ENCODE measurements around the gene PRKCSH. TPM values are rescaled to one million over a fixed set of nuclear protein-coding genes. Genes with fewer than 3 reads are reported as not detected.
A peak's percentile ranks its signal among the peaks of the same experiment; 100 is the strongest.
"Not testable (repeated sequence)": the region's sequence is repeated elsewhere in the genome, so short reads cannot be mapped to it uniquely, and the experiment has no call there.

Gene PRKCSH
- total RNA-seq, 4 donors from 2014 or later, result 161 to 239 (median 194) TPM

DNA sequence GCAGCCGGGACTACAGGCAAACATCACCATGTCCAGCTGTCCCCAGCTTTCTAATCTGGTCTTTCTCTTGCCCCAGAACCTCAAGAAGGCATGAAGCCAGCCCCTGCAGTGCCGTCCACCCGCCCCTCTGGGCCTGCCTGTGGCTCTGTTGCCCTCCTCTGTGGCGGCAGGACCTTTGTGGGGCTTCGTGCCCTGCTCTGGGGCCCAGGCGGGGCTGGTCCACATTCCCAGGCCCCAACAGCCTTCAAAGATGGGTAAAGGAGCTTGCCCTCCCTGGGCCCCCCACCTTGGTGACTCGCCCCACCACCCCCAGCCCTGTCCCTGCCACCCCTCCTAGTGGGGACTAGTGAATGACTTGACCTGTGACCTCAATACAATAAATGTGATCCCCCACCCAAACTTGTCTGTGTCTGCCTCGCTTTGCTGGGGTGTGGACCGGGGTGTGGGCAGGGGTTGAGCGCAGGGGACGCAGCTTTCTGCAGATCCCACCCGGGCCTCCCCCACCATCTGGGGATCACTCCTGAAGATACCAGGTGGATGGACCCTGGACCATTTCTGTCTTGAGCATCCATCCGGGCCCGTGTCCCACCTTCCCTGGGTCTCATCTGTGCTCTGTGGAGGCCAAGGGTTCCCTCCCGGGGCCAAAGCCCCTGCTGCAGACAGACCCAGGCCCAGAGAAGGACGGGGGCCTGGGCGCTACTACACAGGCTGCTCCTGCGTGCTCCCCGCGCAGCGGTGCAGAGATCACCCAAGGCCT lies 15.3 kb downstream of the PRKCSH start:
- no peaks in the 10 kb centered on the region for H3K9me3 ChIP-seq
- H3K27ac ChIP-seq, result no peak overlapping the region
- DNase-seq, result no peak
- TF ChIP-seq POLR2A (IDR thresholded peaks at IDR 0.05) (no peak), CTCF (IDR thresholded peaks at IDR 0.05) (no peak)
- peaks cover 0 to 48% (median 0%) of the 10 kb centered on the region in 3 donors for H3K36me3 ChIP-seq
- no peaks in the 10 kb centered on the region for H3K27me3 ChIP-seq
- H3K4me3 ChIP-seq, result no peak overlapping the region
- H3K4me1 ChIP-seq, result no peaks in the 10 kb centered on the region

DNA sequence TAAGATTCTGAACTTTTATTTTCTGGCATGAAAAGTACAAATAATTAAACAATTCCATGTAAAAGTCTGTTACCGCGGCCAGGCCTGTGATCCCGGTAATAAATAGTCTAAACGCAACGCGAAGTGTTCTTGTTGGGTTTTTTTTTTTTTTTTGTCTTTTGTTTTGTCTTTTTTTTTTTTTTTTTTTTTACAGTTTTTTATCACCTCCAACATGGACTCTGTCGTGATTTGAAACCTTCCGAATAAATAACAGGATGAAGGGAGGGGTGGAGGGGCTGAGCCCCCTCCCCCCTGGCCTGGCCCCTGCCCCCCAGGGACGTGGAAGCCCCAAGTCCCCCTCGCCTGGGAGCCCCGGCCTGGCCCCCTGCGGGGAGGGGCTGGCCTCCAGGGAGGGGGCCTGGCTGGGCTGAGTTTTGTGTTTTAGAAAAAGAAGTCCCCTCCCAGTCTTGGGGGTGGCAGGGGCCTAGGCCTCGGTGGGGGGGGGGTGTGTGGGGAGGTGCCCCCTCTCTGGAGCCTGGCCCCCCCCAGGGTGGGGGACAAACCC lies 16.0 kb downstream of the PRKCSH start:
- no peaks in the 10 kb centered on the region for H3K9me3 ChIP-seq
- TF ChIP-seq POLR2A (IDR thresholded peaks at IDR 0.05) (no peak), CTCF (IDR thresholded peaks at IDR 0.05) (no peak)
- no peak overlapping the region for H3K27ac ChIP-seq
- peaks cover 0 to 42% (median 0%) of the 10 kb centered on the region in 3 donors for H3K36me3 ChIP-seq
- DNase-seq, result no peak
- H3K4me1 ChIP-seq, result no peaks in the 10 kb centered on the region
- H3K27me3 ChIP-seq, result no peaks in the 10 kb centered on the region
- H3K4me3 ChIP-seq, result no peak overlapping the region

GRCh38 chr19:11451871-11452619 lies 16.6 kb downstream of the PRKCSH start:
- peaks cover 0 to 35% (median 0%) of the 10 kb centered on the region in 3 donors for H3K36me3 ChIP-seq
- no peak overlapping the region for H3K4me3 ChIP-seq
- no peak for DNase-seq
- no peaks in the 10 kb centered on the region for H3K4me1 ChIP-seq
- no peak overlapping the region for H3K27ac ChIP-seq
- no peaks in the 10 kb centered on the region for H3K9me3 ChIP-seq
- H3K27me3 ChIP-seq, result no peaks in the 10 kb centered on the region
- TF ChIP-seq CTCF (IDR thresholded peaks at IDR 0.05) (no peak), POLR2A (IDR thresholded peaks at IDR 0.05) (no peak)

GRCh38 chr19:11452620-11453310 lies 17.3 kb downstream of the PRKCSH start:
- DNase-seq, result no peak
- Histone ChIP-seq H3K27ac (no peak overlapping the region), H3K4me3 (no peak overlapping the region), H3K9me3 (no peaks in the 10 kb centered on the region), H3K36me3 (peaks cover 0 to 28% (median 0%) of the 10 kb centered on the region in 3 donors), H3K27me3 (no peaks in the 10 kb centered on the region), H3K4me1 (no peaks in the 10 kb centered on the region)
- TF ChIP-seq POLR2A (IDR thresholded peaks at IDR 0.05) (no peak), CTCF (IDR thresholded peaks at IDR 0.05) (no peak)

DNA sequence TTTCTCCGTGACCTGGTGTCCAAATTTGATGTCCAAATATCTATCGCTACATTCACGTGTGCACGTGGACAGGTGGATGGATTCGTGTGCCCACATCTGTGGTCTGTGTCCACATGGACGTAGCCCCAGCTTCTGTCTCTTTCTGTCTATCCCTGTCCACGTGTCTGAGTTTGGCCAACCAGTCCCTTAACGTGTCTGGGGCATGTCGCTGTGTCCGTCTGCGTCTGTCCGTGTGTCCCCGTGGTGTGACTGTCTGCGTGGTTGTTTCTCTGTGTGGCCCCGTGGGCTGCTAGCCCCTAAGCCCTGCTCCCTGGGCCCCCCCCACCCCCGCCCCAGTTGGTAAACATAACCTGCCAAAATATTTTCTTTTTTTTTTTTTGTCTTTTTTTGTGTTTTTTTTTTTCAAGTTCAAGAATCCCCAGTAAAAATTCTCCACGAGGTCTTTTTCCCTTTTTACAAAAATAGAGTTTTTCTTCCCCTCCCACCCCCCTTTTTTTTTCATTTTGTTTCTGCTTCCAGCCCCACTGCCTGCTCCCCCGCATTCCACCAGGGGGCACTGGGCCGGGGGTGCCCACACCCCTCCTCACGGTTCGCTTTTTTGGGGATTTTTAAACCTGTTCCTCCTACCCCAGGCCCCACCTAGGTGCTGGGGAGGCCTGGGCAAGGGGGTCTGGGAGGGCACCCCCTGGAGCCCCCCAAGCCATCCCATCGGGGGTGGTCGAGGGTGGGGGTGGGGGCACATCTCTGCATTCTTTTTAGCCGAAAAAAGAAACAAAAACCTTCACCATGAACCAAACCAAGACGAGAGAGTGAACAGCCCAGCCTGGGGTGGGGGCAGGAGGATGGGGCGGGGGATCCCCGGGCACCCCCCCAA lies 18.3 kb downstream of the PRKCSH start:
- no peaks in the 10 kb centered on the region for H3K9me3 ChIP-seq
- no peak for DNase-seq
- H3K27me3 ChIP-seq, result no peaks in the 10 kb centered on the region
- TF ChIP-seq CTCF (IDR thresholded peaks at IDR 0.05) (peak in 4 of 6 experiments; percentile 8 to 39 (median 20)), POLR2A (IDR thresholded peaks at IDR 0.05) (no peak)
- no peak overlapping the region for H3K27ac ChIP-seq
- H3K4me3 ChIP-seq, result no peak overlapping the region
- H3K4me1 ChIP-seq, result no peaks in the 10 kb centered on the region
- H3K36me3 ChIP-seq, result peaks cover 0 to 19% (median 0%) of the 10 kb centered on the region in 3 donors

DNA sequence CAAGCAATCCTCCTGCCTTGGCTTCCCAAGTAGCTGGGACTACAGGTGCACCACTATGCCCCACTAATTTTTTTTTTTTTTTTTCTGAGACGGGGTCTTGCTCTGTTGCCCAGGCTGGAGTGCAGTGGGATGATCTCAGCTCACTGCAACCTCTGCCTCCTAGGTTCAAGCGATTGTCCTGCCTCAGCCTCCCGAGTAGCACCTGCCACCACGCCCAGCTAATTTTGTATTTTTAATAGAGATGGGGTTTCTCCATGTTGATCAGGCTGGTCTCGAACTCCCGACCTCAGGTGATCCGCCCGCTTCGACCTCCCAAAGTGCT lies 19.8 kb downstream of the PRKCSH start:
- H3K27me3 ChIP-seq, H3K27ac ChIP-seq, H3K4me3 ChIP-seq, DNase-seq, H3K4me1 ChIP-seq, H3K36me3 ChIP-seq, H3K9me3 ChIP-seq: not testable (repeated sequence)
